HG02588 (cell line): ENCODE data around the gene EEF2K.

Experiments
- ATAC-seq: cut with Tn5 transposase; IDR thresholded peaks from one replicate; pipeline ENCODE4 v1.9.1; 2021; ENCODE audit warnings: mild to moderate bottlenecking, moderate library complexity; ENCODE audit not compliant: unreplicated experiment

The EEF2K gene

GRCh38 chr16:22239131-22239805, 33.2 kb downstream of the EEF2K start:
- ATAC-seq, result no peak

GRCh38 chr16:22240023-22240710, 34.1 kb downstream of the EEF2K start:
- no peak for ATAC-seq

GRCh38 chr16:22250522-22250921, 44.4 kb downstream of the EEF2K start:
- no peak for ATAC-seq

GRCh38 chr16:22252317-22252716, 46.2 kb downstream of the EEF2K start:
- ATAC-seq, result no peak

GRCh38 chr16:22253272-22253671, 47.2 kb downstream of the EEF2K start:
- no peak for ATAC-seq

GRCh38 chr16:22255335-22255734, 49.3 kb downstream of the EEF2K start:
- ATAC-seq, result no peak

GRCh38 chr16:22257440-22257839, 51.4 kb downstream of the EEF2K start:
- ATAC-seq, result no peak

GRCh38 chr16:22260490-22260889, 54.4 kb downstream of the EEF2K start:
- ATAC-seq, result no peak

- ATAC-seq, result no peak
Measured at GRCh38 chr16:22262460-22262859, 56.4 kb downstream of the EEF2K start.

- no peak for ATAC-seq
Measured at GRCh38 chr16:22264786-22265185, 58.7 kb downstream of the EEF2K start.

- no peak for ATAC-seq
Measured at GRCh38 chr16:22265351-22265750, 59.3 kb downstream of the EEF2K start.

- no peak for ATAC-seq
Measured at GRCh38 chr16:22266546-22266945, 60.5 kb downstream of the EEF2K start.

- no peak for ATAC-seq
Measured at GRCh38 chr16:22267764-22268163, 61.7 kb downstream of the EEF2K start.

GRCh38 chr16:22270525-22270924, 64.4 kb downstream of the EEF2K start:
- ATAC-seq, result no peak

- ATAC-seq, result no peak
Measured at GRCh38 chr16:22272870-22273650, 67.0 kb downstream of the EEF2K start.

- no peak for ATAC-seq
Measured at GRCh38 chr16:22274916-22275315, 68.8 kb downstream of the EEF2K start.

GRCh38 chr16:22278441-22279230, 72.6 kb downstream of the EEF2K start:
- ATAC-seq, result no peak

- ATAC-seq, result no peak
Measured at GRCh38 chr16:22282254-22282892, 76.3 kb downstream of the EEF2K start.

- no peak for ATAC-seq
Measured at GRCh38 chr16:22284637-22285036, 78.6 kb downstream of the EEF2K start.

GRCh38 chr16:22285080-22285479, 79.0 kb downstream of the EEF2K start:
- no peak for ATAC-seq

GRCh38 chr16:22291020-22291419, 84.9 kb downstream of the EEF2K start:
- no peak for ATAC-seq
